ENCODE data around the gene TNP2.
A peak's percentile ranks its signal among the peaks of the same experiment; 100 is the strongest.

TNP2 gene

GRCh38 chr16:11268921-11269375, at the start of gene TNP2:
Gene TNP2, minus strand, starts transcription at chr16:11269325. Its CDS starts 63 bp downstream, at chr16:11269262.
- no peak for ATAC-seq (replicated peaks)
- no peak for DNase-seq
- peaks cover 4 to 18% of the 10 kb centered on the region in 2 donors for H3K4me1 Mint-ChIP-seq
- H3K9me3 Mint-ChIP-seq: no peaks in the 10 kb centered on the region
- H3K4me3 Mint-ChIP-seq: no peak within 1 kb of the TSS
- no peaks in the 10 kb centered on the region for H3K36me3 Mint-ChIP-seq
- no peaks in the 10 kb centered on the region for H3K27me3 Mint-ChIP-seq
- H3K27ac Mint-ChIP-seq: no peak within 1 kb of the TSS

DNA sequence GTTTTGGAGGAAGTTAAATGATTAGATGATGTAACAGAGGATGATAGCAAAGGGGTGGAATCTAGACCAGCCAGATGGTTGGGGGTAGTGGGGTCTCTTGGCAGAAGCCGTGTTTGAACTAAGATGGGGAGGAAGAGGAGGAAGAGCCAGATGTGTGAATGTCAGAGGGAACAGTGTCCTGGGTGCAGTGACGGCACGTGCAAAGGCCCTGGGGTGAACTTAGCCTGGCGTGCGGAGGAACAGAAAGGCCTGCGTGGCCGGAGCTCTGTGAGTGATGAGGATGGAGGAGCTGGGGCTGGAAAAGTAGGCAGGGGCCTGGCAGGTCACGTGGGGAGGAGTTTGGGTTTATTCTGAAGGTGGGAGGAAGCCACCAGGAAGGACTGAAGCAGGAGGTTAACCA, 49.7 kb upstream of the TNP2 start:
- no peak for DNase-seq
- Mint-ChIP-seq H3K27me3 (no peaks in the 10 kb centered on the region), H3K27ac (peak overlapping the region; percentile 80), H3K4me1 (peaks cover 17 to 19% of the 10 kb centered on the region in 2 donors), H3K4me3 (no peak overlapping the region), H3K36me3 (no peaks in the 10 kb centered on the region), H3K9me3 (no peaks in the 10 kb centered on the region)
- ATAC-seq (replicated peaks): no peak

- Mint-ChIP-seq H3K4me1 (peaks cover 26 to 35% of the 10 kb centered on the region in 2 donors), H3K9me3 (no peaks in the 10 kb centered on the region), H3K27ac (no peak overlapping the region), H3K27me3 (no peaks in the 10 kb centered on the region), H3K36me3 (no peaks in the 10 kb centered on the region), H3K4me3 (no peak overlapping the region)
- no peak for ATAC-seq (replicated peaks)
- DNase-seq: no peak
Measured at GRCh38 chr16:11316331-11317015, 47.3 kb upstream of the TNP2 start.

GRCh38 chr16:11315510-11315909, 46.4 kb upstream of the TNP2 start:
- ATAC-seq (replicated peaks) (no peak), DNase-seq (no peak)
- no peaks in the 10 kb centered on the region for H3K36me3 Mint-ChIP-seq
- H3K4me3 Mint-ChIP-seq: no peak overlapping the region
- no peaks in the 10 kb centered on the region for H3K9me3 Mint-ChIP-seq
- H3K27me3 Mint-ChIP-seq: no peaks in the 10 kb centered on the region
- H3K4me1 Mint-ChIP-seq: peaks cover 32 to 45% of the 10 kb centered on the region in 2 donors
- no peak overlapping the region for H3K27ac Mint-ChIP-seq

DNA sequence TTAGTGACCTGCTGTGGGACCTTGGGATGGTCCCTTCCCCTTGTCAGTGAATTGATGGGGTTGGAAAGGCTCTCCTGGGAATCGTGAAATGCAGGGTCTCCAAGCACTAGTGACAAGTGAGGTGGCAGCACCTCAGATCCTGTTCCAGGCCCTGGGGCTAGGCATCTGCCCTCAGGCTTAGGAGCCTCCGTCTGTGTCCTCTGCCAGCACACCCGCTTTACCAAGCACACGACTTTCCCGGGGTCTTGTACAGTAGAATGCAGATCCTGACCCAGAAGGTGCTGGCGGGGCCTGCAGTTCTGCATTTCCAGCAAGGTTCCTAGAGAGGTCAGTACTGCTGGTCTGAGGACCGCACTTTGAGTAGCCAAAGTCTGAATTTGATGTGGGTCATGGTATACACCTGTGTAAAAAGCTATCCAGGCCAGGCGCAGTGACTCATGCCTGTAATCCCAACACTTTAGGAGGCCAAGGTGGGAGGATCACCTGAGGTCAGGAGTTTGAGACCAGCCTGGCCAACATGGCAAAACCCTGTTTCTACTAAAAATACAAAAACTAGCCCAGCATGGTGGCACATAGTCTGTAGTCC, 45.3 kb upstream of the TNP2 start:
- H3K27me3 Mint-ChIP-seq: no peaks in the 10 kb centered on the region
- no peak overlapping the region for H3K27ac Mint-ChIP-seq
- H3K4me3 Mint-ChIP-seq: no peak overlapping the region
- H3K36me3 Mint-ChIP-seq: peaks cover 0 to 3% of the 10 kb centered on the region in 2 donors
- no peak for DNase-seq
- no peak for ATAC-seq (replicated peaks)
- H3K4me1 Mint-ChIP-seq: peaks cover 39 to 56% of the 10 kb centered on the region in 2 donors
- no peaks in the 10 kb centered on the region for H3K9me3 Mint-ChIP-seq

DNA sequence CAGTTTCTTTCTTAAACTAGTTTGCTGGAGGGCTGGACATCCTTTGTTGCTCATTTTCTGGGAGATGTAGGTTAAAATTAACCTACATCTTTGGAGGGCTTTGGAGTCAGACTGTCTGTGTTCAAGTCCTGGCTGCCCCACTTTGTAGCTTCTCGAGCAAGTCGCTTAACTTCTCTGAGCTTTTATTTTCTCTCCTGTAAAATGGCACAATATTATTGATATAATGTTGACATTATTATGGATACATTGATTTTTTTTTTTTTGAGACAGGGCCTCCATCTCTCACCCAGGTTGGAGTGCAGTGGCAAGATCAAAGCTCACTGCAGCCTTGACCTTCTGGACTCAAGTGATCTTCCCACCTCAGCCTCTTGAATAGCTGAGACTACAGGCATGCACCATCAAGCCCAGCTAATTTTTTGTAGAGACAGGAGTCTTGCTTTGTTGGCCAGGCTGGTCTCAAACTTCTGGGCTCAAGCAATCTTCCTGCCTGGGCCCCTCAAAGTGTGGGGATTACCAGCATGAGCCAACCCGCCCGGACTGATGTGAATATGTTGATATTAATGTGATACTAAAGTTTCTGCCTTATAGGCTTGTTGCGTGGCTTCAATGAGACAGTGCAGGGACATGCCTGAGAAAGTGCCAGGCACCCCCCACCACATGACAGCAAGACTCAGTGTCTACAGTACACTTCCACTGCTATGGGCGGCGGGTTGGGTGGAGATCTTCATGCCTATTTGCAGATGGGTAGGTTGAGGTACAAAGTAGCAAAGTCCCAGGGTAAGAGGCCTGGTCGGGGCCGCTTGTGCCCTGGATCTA, 44.6 kb upstream of the TNP2 start:
- Mint-ChIP-seq H3K36me3 (peaks cover 0 to 3% of the 10 kb centered on the region in 2 donors), H3K27ac (no peak overlapping the region), H3K4me1 (peaks cover 42 to 63% of the 10 kb centered on the region in 2 donors), H3K4me3 (no peak overlapping the region), H3K9me3 (no peaks in the 10 kb centered on the region), H3K27me3 (no peaks in the 10 kb centered on the region)
- DNase-seq (no peak), ATAC-seq (replicated peaks) (no peak)

DNA sequence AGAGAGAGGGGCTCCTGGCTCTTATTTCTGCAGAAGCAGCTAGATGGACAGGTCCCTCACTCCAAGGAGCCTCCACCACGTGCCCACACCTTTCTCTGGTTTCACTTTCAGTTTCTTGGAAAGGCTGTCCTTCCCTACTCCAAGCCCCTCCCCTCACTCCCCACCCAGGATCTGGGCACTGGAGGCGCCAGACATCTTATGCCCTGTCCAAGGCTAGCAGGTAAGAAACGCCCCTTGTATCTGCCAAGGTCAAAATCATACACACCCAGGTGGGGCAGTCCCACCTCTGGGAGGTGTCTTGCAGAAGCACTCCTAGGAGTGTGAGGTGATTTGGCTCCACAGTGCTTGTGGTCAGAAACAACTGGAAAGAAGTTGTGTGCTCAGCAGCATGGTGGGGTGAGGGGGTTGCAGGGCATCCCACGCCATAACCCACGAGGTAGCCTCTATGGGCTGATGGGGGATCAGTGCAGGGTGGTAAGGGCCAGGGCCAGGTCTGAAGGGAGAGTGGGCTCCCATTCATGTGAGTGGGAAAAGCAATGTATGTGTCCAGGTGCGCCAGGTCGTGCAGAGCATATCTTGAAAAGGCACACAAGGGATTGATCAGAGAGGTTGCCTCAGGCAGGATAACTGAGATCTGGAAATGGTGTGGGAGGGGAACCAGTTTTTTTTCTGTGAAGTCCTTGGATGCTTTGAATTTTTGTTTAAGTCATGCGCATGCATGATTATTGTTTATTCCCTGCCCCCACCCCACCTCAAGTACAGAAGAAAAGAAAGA, 43.8 kb upstream of the TNP2 start:
- DNase-seq: no peak
- H3K4me3 Mint-ChIP-seq: peak overlapping the region in 1 of 2 donors; percentile 30
- no peaks in the 10 kb centered on the region for H3K27me3 Mint-ChIP-seq
- H3K9me3 Mint-ChIP-seq: no peaks in the 10 kb centered on the region
- peaks cover 47 to 71% of the 10 kb centered on the region in 2 donors for H3K4me1 Mint-ChIP-seq
- peak overlapping the region; percentile 11 for H3K27ac Mint-ChIP-seq
- H3K36me3 Mint-ChIP-seq: peaks cover 0 to 3% of the 10 kb centered on the region in 2 donors
- ATAC-seq (replicated peaks): no peak

GRCh38 chr16:11310997-11311561, 42.0 kb upstream of the TNP2 start:
- H3K27ac Mint-ChIP-seq: peak overlapping the region; percentile 94
- peaks cover 53 to 85% of the 10 kb centered on the region in 2 donors for H3K4me1 Mint-ChIP-seq
- no peaks in the 10 kb centered on the region for H3K27me3 Mint-ChIP-seq
- H3K4me3 Mint-ChIP-seq: peak overlapping the region; percentile 42 to 49
- peaks cover 0 to 2% of the 10 kb centered on the region in 2 donors for H3K9me3 Mint-ChIP-seq
- ATAC-seq (replicated peaks) (peak; percentile 70 to 71), DNase-seq (peak; percentile 73)
- H3K36me3 Mint-ChIP-seq: peaks cover 0 to 7% of the 10 kb centered on the region in 2 donors

DNA sequence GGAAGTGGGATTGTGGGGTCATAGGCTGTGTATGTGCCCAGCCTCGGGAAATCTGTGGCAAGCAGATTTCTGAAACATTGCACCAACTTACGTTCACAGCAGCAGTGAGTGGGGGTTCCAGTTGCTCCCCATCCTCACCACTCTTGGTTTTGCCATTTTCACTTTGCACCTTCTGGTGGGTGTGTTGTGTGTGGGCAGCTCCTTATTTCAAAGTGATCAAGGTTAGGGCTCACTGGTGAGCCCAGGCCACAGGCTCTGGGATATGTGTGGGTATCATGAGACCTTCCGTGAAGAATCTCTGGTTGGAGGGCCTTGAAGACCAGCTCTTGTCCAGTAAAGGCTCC, 41.5 kb upstream of the TNP2 start:
- Mint-ChIP-seq H3K4me3 (peak overlapping the region; percentile 42 to 49), H3K27me3 (no peaks in the 10 kb centered on the region), H3K27ac (peak overlapping the region; percentile 94), H3K9me3 (peaks cover 0 to 2% of the 10 kb centered on the region in 2 donors), H3K4me1 (peaks cover 53 to 89% of the 10 kb centered on the region in 2 donors), H3K36me3 (peaks cover 0 to 7% of the 10 kb centered on the region in 2 donors)
- no peak for ATAC-seq (replicated peaks)
- DNase-seq: no peak

DNA sequence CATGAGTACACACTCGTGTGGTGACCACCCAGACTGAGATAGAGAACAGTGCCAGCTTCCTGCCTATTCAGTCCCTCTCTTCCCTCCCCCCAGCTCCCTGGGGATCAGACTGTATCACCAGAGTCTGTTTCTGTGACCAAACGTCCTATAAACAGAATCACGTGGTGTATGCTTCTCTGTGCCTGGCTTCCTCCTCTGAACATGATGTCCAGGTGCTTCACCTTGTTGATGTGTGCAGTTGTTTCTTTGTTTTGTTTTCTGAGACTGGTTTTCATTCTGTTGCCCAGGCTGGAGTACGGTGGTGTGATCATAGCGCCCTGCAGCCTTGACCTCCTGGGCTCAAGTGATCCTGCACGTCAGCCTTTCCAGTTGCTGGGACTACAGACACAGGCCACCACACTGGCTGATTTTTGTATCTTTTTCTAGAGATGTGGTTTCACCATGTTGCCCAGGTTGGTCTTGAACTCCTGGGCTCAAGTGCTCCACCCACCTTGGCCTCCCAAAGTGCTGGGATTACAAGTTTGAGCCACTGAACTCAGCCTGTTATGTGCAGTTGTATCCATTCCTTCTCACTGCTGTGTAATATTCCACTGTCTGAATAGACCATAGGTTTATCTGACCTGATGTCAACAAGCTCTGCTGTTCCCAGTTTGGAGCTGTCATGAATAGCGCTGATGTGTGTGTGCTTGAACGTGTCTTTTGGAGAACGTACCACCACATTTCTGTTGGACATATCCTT, 40.9 kb upstream of the TNP2 start:
- peak; percentile 44 to 58 for ATAC-seq (replicated peaks)
- peaks cover 0 to 7% of the 10 kb centered on the region in 2 donors for H3K36me3 Mint-ChIP-seq
- H3K9me3 Mint-ChIP-seq: peaks cover 0 to 2% of the 10 kb centered on the region in 2 donors
- peak overlapping the region; percentile 94 for H3K27ac Mint-ChIP-seq
- H3K27me3 Mint-ChIP-seq: no peaks in the 10 kb centered on the region
- peak; percentile 71 for DNase-seq
- H3K4me1 Mint-ChIP-seq: peaks cover 54 to 94% of the 10 kb centered on the region in 2 donors
- H3K4me3 Mint-ChIP-seq: peak overlapping the region; percentile 53 to 70

GRCh38 chr16:11308493-11309283, 39.6 kb upstream of the TNP2 start:
- H3K27ac Mint-ChIP-seq: peak overlapping the region; percentile 89
- no peaks in the 10 kb centered on the region for H3K27me3 Mint-ChIP-seq
- H3K4me1 Mint-ChIP-seq: peaks cover 50 to 90% of the 10 kb centered on the region in 2 donors
- peak overlapping the region; percentile 39 to 72 for H3K4me3 Mint-ChIP-seq
- DNase-seq: peak; percentile 78
- H3K9me3 Mint-ChIP-seq: peaks cover 0 to 2% of the 10 kb centered on the region in 2 donors
- peak; percentile 54 to 67 for ATAC-seq (replicated peaks)
- peaks cover 0 to 7% of the 10 kb centered on the region in 2 donors for H3K36me3 Mint-ChIP-seq

DNA sequence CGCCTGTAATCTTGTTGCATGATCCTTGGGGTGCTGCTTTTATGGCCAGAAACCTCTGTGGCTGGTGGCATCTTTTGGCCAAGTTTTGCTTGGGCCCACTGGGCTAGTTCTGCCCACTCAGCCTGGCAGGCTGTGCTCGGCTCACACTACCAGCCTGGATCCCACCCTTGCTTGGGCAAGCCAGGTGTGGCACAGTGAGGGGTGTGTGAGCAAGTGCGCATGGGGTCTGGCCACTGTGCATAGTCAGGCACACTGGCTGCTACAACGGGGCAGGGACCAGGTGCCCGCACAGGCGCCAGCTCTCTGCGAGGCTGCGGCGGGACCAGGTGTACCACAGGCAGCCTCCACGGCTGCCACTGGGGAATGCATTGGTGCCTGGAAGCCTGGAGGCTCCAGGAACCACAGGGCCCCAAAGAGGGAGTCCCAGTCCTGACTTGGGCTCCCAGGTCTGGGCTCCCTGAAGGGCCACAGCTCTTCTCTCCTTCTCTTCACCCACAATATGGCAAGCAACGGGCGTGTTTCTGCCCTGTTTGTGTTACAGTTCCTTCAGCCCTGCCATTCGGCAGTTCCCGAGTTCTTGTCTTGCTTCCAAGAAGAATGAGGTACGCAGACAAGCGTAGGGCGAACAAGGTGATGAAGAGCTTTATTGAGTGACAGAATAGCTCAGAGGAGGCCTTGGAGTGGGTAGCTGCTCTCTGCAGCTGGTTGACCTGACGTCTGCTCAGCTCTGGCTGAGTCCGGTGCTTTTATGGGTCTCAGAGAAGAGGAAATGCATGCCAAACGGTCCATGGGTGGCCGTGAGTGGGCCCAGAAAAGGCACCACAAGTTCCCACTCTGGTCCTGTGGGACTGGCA, 38.7 kb upstream of the TNP2 start:
- Mint-ChIP-seq H3K27me3 (no peaks in the 10 kb centered on the region), H3K4me3 (no peak overlapping the region)
- no peak for ATAC-seq (replicated peaks)

More for the DNA sequence above, 38.7 kb upstream of the TNP2 start:
- Mint-ChIP-seq H3K4me1 (peaks cover 50 to 89% of the 10 kb centered on the region in 2 donors), H3K27ac (peak overlapping the region; percentile 89), H3K9me3 (peaks cover 0 to 2% of the 10 kb centered on the region in 2 donors), H3K36me3 (peaks cover 0 to 7% of the 10 kb centered on the region in 2 donors)
- no peak for DNase-seq

All from stimulated activated naive B cell treated with anti-CD40 and anti-IgM and Interleukin-4, amounts not matched to agents 10 μg/mL and 1 μg/mL and 100 μg/mL, for 72 hours (primary cell).